ENCODE data around the gene KLHDC1. TPM values are rescaled to one million over a fixed set of nuclear protein-coding genes. Genes with fewer than 3 reads are reported as not detected.

KLHDC1 gene
- polyA plus RNA-seq, 1 donor (not counting 4 experiments of a cell fraction or from before 2014, with no cell fraction given) = 0.50 TPM

DNA sequence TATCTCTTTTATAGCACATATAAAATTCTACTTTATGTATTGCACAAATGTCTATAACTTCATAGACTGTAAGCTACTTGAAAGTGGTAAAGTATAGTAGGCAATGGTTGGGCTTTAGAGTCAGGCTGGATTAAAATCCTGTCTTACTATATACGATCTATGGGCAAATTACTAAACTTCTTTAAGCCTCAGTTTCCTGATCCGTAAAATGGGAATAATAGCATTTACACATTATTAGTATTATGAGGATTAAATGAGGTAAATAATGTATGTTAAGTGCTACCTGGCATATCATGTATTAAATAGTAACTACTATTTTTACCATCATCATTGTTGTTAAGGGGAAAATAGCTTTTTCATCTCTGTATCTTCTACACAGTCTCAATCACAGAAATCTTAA lies 19.3 kb upstream of the KLHDC1 start:
- H2AFZ ChIP-seq (ENCODE audit: control insufficient read depth, low read length) = no peak overlapping the region
- TF ChIP-seq EZH2 (IDR thresholded peaks at IDR 0.05; ENCODE audit: low read length) (no peak), CTCF (optimal IDR thresholded peaks at IDR 0.05 in 1 of 3, IDR thresholded peaks at IDR 0.05 in 1 of 3, conservative IDR thresholded peaks at IDR 0.05 in 1 of 3; ENCODE audit: extremely low read depth in 1 of 3, insufficient read depth in 2 of 3, low read length in 3 of 3) (no peak)
- DNase-seq (ENCODE audit: low read depth, low spot score) (no peak), FAIRE-seq (no peak)
- H3K9me3 ChIP-seq (ENCODE audit: control insufficient read depth, low read depth, low read length) = no peaks in the 10 kb centered on the region
- no peak overlapping the region for H3K4me3 ChIP-seq (ENCODE audit: control insufficient read depth in 2 of 3, extremely low read depth in 1 of 3, insufficient read depth in 2 of 3, low read depth in 1 of 3, low read length in 3 of 3)
- H3K36me3 ChIP-seq (ENCODE audit: control insufficient read depth in 2 of 2, extremely low read depth in 1 of 2, insufficient read depth in 2 of 2, low read length in 2 of 2) = peaks cover 0 to 5% of the 10 kb centered on the region in 2 experiments
- no peaks in the 10 kb centered on the region for H3K79me2 ChIP-seq (ENCODE audit: control insufficient read depth, insufficient read depth, low read length)
- H3K27me3 ChIP-seq (ENCODE audit: control insufficient read depth, extremely low read depth, insufficient read depth, low read length) = no peaks in the 10 kb centered on the region
- H3K4me2 ChIP-seq (ENCODE audit: control insufficient read depth, extremely low read depth, insufficient read depth, low read depth, low read length) = no peak overlapping the region
- H3K9ac ChIP-seq (ENCODE audit: control insufficient read depth, extremely low read depth, insufficient read depth, low read length) = no peak overlapping the region
- dilution Hi-C loops (cut with MboI; ENCODE audit: extremely low pct_ligation_motif_present, low sequenced_read_pairs) = no loop called here
- no peak overlapping the region for H3K27ac ChIP-seq (ENCODE audit: control insufficient read depth, insufficient read depth, low read length)
- no peaks in the 10 kb centered on the region for H3K9me1 ChIP-seq (ENCODE audit: control insufficient read depth, extremely low read depth, insufficient read depth, low read length)
- H4K20me1 ChIP-seq (ENCODE audit: control insufficient read depth, extremely low read depth, insufficient read depth, low read length) = no peaks in the 10 kb centered on the region
- no peaks in the 10 kb centered on the region for H3K4me1 ChIP-seq (ENCODE audit: control insufficient read depth, extremely low read depth, insufficient read depth, low read length)

DNA sequence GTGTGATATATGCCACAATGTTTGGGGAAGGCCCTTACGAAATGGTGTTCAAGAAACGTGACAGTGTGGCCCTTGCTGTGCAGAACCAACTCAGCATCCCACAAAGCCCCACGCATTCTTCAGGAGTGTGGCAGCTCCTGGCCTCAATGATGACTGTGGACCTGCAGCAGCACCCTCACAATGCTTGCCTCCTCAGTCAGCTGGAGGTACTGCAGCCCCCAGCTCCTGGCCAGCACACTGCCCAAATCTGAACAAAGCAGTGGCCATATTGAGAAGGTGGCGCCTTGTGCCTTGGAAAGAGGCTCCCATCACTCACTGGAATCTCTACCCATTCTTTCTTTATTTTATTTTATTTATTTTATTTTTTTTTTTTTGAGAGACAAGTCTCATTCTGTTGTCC lies 15.3 kb upstream of the KLHDC1 start:
- DNase-seq (ENCODE audit: low read depth, low spot score) = no peak
- no peak overlapping the region for H2AFZ ChIP-seq (ENCODE audit: control insufficient read depth, low read length)
- dilution Hi-C loops (cut with MboI; ENCODE audit: extremely low pct_ligation_motif_present, low sequenced_read_pairs) = no loop called here
- no peaks in the 10 kb centered on the region for H3K9me1 ChIP-seq (ENCODE audit: control insufficient read depth, extremely low read depth, insufficient read depth, low read length)
- no peaks in the 10 kb centered on the region for H3K9me3 ChIP-seq (ENCODE audit: control insufficient read depth, low read depth, low read length)
- peaks cover 10% of the 10 kb centered on the region for H3K4me1 ChIP-seq (ENCODE audit: control insufficient read depth, extremely low read depth, insufficient read depth, low read length)
- peak in 1 of 3 experiments; percentile 16 for TF ChIP-seq CTCF (optimal IDR thresholded peaks at IDR 0.05 in 1 of 3, IDR thresholded peaks at IDR 0.05 in 1 of 3, conservative IDR thresholded peaks at IDR 0.05 in 1 of 3; ENCODE audit: extremely low read depth in 1 of 3, insufficient read depth in 2 of 3, low read length in 3 of 3)
- no peak for TF ChIP-seq EZH2 (IDR thresholded peaks at IDR 0.05; ENCODE audit: low read length)
- H3K4me3 ChIP-seq (ENCODE audit: control insufficient read depth in 2 of 3, extremely low read depth in 1 of 3, insufficient read depth in 2 of 3, low read depth in 1 of 3, low read length in 3 of 3) = no peak overlapping the region
- no peak overlapping the region for H3K4me2 ChIP-seq (ENCODE audit: control insufficient read depth, extremely low read depth, insufficient read depth, low read depth, low read length)
- peaks cover 0 to 5% of the 10 kb centered on the region in 2 experiments for H3K36me3 ChIP-seq (ENCODE audit: control insufficient read depth in 2 of 2, extremely low read depth in 1 of 2, insufficient read depth in 2 of 2, low read length in 2 of 2)
- H4K20me1 ChIP-seq (ENCODE audit: control insufficient read depth, extremely low read depth, insufficient read depth, low read length) = no peaks in the 10 kb centered on the region
- no peak for FAIRE-seq
- no peaks in the 10 kb centered on the region for H3K27me3 ChIP-seq (ENCODE audit: control insufficient read depth, extremely low read depth, insufficient read depth, low read length)
- H3K27ac ChIP-seq (ENCODE audit: control insufficient read depth, insufficient read depth, low read length) = no peak overlapping the region
- no peak overlapping the region for H3K9ac ChIP-seq (ENCODE audit: control insufficient read depth, extremely low read depth, insufficient read depth, low read length)
- H3K79me2 ChIP-seq (ENCODE audit: control insufficient read depth, insufficient read depth, low read length) = no peaks in the 10 kb centered on the region

All from keratinocyte (primary cell).